Fibroblast of lung (primary cell): Measurements from ENCODE around the gene FAM131A. TPM values are rescaled to one million over a fixed set of nuclear protein-coding genes. Genes with fewer than 3 reads are reported as not detected.
A peak's percentile ranks its signal among the peaks of the same experiment; 100 is the strongest.

Source experiments
- DNase-seq, 2 donors: peaks; one replicate each; pipeline versions ENCODE4 v3.0.0 to v3.0.0-alpha.2; 2010; ENCODE audit warnings: low read depth in 2 of 2
- H2AFZ ChIP-seq: 2 replicates; pipeline ENCODE4 v1.5.1; 2012; ENCODE audit warnings: low read length, control low read depth, inconsistent platforms
- H3K27ac ChIP-seq: 2 replicates; pipeline ENCODE4 v1.5.1; 2011; ENCODE audit warnings: low read length, control low read depth; ENCODE audit not compliant: insufficient read depth
- H3K27me3 ChIP-seq: 2 replicates; pipeline ENCODE4 v1.5.1; 2011; ENCODE audit warnings: mild to moderate bottlenecking, low read length; ENCODE audit not compliant: control insufficient read depth, insufficient read depth
- H3K36me3 ChIP-seq: 2 replicates; pipeline ENCODE4 v1.5.1; 2011; ENCODE audit warnings: low read length; ENCODE audit not compliant: control insufficient read depth, insufficient read depth
- H3K4me1 ChIP-seq: 2 replicates; pipeline ENCODE4 v1.5.1; 2011; ENCODE audit warnings: low read length; ENCODE audit not compliant: control insufficient read depth, insufficient read depth; ENCODE audit errors: extremely low read depth
- H3K4me2 ChIP-seq: 2 replicates; pipeline ENCODE4 v1.5.1; 2011; ENCODE audit warnings: low read length, control low read depth; ENCODE audit not compliant: insufficient read depth; ENCODE audit errors: extremely low read depth
- H3K4me3 ChIP-seq, 4 experiments: fragments of 200-600 bp in 1 of 4; sonication (generic) in 1 of 4; replicated peaks in 1 of 4; 2 replicates each; pipeline ENCODE4 v1.5.1; 2011 to 2016; ENCODE audit warnings: low read length in 4 of 4, low read depth in 3 of 4, mild to moderate bottlenecking in 3 of 4, control low read depth in 2 of 4, inconsistent platforms in 1 of 4, mixed read lengths in 1 of 4; ENCODE audit not compliant: insufficient read depth in 1 of 4; ENCODE audit errors: control extremely low read depth in 1 of 4
- H3K79me2 ChIP-seq: 2 replicates; pipeline ENCODE4 v1.5.1; 2012; ENCODE audit warnings: mild to moderate bottlenecking, low read length, inconsistent platforms; ENCODE audit not compliant: control insufficient read depth, insufficient read depth
- H3K9ac ChIP-seq: 2 replicates; pipeline ENCODE4 v1.5.1; 2011; ENCODE audit warnings: mild to moderate bottlenecking, low read length, control low read depth; ENCODE audit not compliant: insufficient read depth
- H3K9me3 ChIP-seq: 2 replicates; pipeline ENCODE4 v1.5.1; 2012; ENCODE audit warnings: low read depth, low read length; ENCODE audit not compliant: control insufficient read depth, insufficient read depth
- H4K20me1 ChIP-seq: 2 replicates; pipeline ENCODE4 v1.5.1; 2011; ENCODE audit warnings: low read length; ENCODE audit not compliant: control insufficient read depth, insufficient read depth; ENCODE audit errors: extremely low read depth
- CTCF ChIP-seq, 2 donors: IDR thresholded peaks in 1 of 2; conservative IDR thresholded peaks in 1 of 2; 1 replicate in 1 of 2; 2 replicates in 1 of 2; pipeline ENCODE4 v1.5.1; 2011 to 2012; ENCODE audit warnings: low read length in 2 of 2, control low read depth in 1 of 2, inconsistent platforms in 1 of 2, low read depth in 1 of 2, mild to moderate bottlenecking in 1 of 2
- EZH2 ChIP-seq: IDR thresholded peaks from 2 replicates; pipeline ENCODE4 v1.5.1; 2012; ENCODE audit warnings: low read length, control low read depth, mild to moderate bottlenecking; ENCODE audit errors: missing control alignments
- polyA plus RNA-seq, 2 donors: library from polyadenylated mRNA; depleted of rRNA in 1 of 2; stranded (reverse) in 1 of 2; unstranded in 1 of 2; fragments of >200 nt; gene quantifications; 2 replicates each; pipeline ENCODE4 v1.2.1, GENCODE V29; 2011 to 2012; ENCODE audit warnings: missing spikeins in 1 of 2
- total RNA-seq: library from RNA; depleted of rRNA; stranded (reverse); fragments of >200 nt; gene quantifications from 2 replicates; pipeline ENCODE4 v1.2.1, GENCODE V29; 2014

The FAM131A gene
- total and polyA plus RNA-seq, 2 donors (not counting 1 experiment from before 2014, with no cell fraction given), result 9.3 to 22.3 TPM

- DNase-seq, result peak; percentile 69 to 88
- Histone ChIP-seq H3K27me3 (no peaks in the 10 kb centered on the region), H3K4me1 (peaks cover 5% of the 10 kb centered on the region), H2AFZ (no peak overlapping the region), H3K9ac (no peak overlapping the region), H3K36me3 (peaks cover 10% of the 10 kb centered on the region), H3K27ac (no peak overlapping the region), H3K79me2 (peaks cover 9% of the 10 kb centered on the region), H4K20me1 (no peaks in the 10 kb centered on the region), H3K9me3 (no peaks in the 10 kb centered on the region), H3K4me3 (no peak overlapping the region), H3K4me2 (peak overlapping the region; percentile 19)
- no peak for TF ChIP-seq CTCF (conservative IDR thresholded peaks at IDR 0.05 in 1 of 2, IDR thresholded peaks at IDR 0.05 in 1 of 2; ENCODE audit: low read depth in 1 of 2, low read length in 2 of 2)
- no peak for TF ChIP-seq EZH2
Observed at GRCh38 chr3:184368586-184369183, 31.3 kb downstream of the FAM131A start.

GRCh38 chr3:184371570-184372018 lies 34.2 kb downstream of the FAM131A start:
- Histone ChIP-seq H3K79me2 (no peaks in the 10 kb centered on the region), H2AFZ (no peak overlapping the region), H3K4me3 (no peak overlapping the region), H3K27ac (no peak overlapping the region), H4K20me1 (no peaks in the 10 kb centered on the region), H3K27me3 (peaks cover 5% of the 10 kb centered on the region), H3K36me3 (peaks cover 10% of the 10 kb centered on the region), H3K9ac (no peak overlapping the region), H3K4me2 (no peak overlapping the region), H3K9me3 (no peaks in the 10 kb centered on the region), H3K4me1 (peaks cover 5% of the 10 kb centered on the region)
- peak; percentile 83 to 89 for DNase-seq
- TF ChIP-seq CTCF (conservative IDR thresholded peaks at IDR 0.05 in 1 of 2, IDR thresholded peaks at IDR 0.05 in 1 of 2; ENCODE audit: low read depth in 1 of 2, low read length in 2 of 2) (peak; percentile 99), EZH2 (no peak)

- Histone ChIP-seq H3K36me3 (peaks cover 6% of the 10 kb centered on the region), H3K4me3 (no peak overlapping the region), H3K4me2 (no peak overlapping the region)
Observed at GRCh38 chr3:184372296-184372821, 35.0 kb downstream of the FAM131A start.

More at GRCh38 chr3:184372296-184372821, 35.0 kb downstream of the FAM131A start:
- Histone ChIP-seq H2AFZ (no peak overlapping the region), H3K4me1 (peaks cover 5% of the 10 kb centered on the region), H3K79me2 (no peaks in the 10 kb centered on the region), H3K9me3 (no peaks in the 10 kb centered on the region), H3K9ac (no peak overlapping the region), H3K27ac (no peak overlapping the region), H4K20me1 (no peaks in the 10 kb centered on the region), H3K27me3 (peaks cover 5% of the 10 kb centered on the region)
- DNase-seq, result no peak
- no peak for TF ChIP-seq EZH2
- TF ChIP-seq CTCF (conservative IDR thresholded peaks at IDR 0.05 in 1 of 2, IDR thresholded peaks at IDR 0.05 in 1 of 2; ENCODE audit: low read depth in 1 of 2, low read length in 2 of 2), result no peak
